GM19395 (cell line): ENCODE data around the gene NTHL1.

ENCODE experiments used
- ATAC-seq: cut with Tn5 transposase; IDR thresholded peaks from one replicate; pipeline ENCODE4 v1.9.1; 2021; ENCODE audit warnings: mild to moderate bottlenecking, moderate library complexity; ENCODE audit not compliant: unreplicated experiment

Gene NTHL1

DNA sequence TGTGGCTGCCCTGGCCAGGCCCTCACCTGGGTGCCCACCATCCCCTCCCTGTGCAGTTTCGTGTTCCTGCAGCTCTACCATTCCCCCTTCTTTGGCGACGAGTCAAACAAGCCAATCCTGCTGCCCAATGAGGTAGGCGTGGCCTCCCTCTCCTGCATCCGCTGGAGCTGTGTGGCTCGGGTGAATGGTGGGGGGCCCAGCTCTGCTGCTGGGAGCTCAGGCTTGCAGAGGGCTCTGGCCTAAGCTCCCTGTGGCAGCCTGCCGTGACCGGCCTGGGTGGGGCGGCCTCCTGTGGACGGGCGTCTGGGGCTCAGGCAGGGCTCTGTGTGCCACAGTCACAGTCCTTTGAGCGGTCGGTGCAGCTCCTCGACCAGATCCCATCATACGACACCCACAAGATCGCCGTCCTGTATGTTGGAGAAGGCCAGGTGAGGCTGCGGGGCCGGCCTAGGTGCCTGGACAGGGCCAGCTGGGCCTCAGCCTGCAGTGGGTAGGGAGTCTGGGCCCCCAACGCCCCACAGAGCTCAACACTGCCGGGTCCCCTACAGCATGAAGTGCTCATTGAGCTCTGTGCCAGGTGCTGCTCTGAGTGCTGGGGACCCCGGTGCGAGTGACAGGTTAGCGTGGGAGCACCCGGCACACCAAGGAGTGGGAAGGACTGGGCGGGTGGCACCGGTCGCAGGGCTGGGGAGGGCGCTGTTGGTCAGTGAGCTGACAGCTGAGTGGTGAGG, 37.4 kb upstream of the NTHL1 start:
- no peak for ATAC-seq

DNA sequence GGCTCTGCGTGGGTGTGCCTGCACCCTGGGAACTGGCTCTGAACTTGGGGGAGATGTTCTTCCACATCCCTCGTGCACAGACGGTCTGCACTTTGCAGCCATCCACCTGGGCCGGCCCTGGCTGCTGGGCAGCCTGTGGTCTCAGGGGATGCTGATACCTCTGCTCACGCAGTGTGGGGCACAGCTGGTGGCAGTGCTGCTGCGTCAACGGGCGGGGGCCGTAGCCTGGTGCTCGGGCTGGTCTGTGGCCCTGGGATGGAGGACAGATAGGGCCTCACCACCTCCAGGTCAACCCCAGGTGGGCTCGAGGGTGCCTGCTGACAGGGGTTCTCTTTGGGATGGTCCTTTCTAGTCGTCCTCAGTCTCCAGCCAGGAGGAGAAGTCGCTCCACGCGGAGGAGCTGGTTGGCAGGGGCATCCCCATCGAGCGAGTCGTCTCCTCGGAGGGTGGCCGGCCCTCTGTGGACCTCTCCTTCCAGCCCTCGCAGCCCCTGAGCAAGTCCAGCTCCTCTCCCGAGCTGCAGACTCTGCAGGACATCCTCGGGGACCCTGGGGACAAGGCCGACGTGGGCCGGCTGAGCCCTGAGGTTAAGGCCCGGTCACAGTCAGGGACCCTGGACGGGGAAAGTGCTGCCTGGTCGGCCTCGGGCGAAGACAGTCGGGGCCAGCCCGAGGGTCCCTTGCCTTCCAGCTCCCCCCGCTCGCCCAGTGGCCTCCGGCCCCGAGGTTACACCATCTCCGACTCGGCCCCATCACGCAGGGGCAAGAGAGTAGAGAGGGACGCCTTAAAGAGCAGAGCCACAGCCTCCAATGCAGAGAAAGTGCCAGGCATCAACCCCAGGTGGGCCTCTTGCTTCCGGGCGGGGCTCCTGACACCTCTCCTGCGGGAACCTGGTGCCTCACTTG, 36.5 kb upstream of the NTHL1 start:
- ATAC-seq = no peak

DNA sequence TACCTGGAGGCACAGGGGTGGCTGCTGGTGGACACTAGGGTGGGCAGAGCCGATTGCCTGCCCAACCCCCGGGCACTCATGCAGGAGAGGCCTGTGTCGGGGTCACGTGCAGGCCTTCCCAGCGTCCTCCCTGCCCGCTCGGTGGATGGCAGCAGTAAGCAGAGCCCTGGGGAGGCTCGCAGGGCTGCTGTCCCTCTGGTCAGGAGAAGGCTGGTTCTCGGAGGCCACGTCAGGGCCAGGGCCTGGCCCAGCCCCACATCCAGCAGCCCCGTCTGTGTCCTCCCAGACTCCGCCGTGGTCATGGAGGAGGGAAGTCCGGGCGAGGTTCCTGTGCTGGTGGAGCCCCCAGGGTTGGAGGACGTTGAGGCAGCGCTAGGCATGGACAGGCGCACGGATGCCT, 35.8 kb upstream of the NTHL1 start:
- ATAC-seq = no peak

DNA sequence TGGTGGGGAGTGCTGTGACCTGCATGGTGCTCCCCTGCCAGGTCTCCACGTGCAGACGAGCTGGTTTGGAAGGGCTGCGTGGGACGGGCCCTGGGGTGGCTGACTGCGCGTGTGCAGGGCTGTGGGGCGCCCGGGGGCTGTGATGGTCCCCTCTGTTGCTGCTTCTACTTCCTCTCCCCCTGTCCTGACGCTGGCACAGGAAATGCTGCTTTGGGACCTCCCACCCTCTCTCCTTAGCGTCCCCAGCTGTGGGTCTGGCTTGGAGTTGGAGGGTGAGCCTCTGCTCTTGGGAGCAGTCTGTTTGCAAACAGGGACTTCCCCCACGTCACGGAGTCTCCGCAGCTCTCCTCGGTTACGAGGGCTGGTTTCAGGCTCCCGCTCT, 35.3 kb upstream of the NTHL1 start:
- ATAC-seq = no peak

DNA sequence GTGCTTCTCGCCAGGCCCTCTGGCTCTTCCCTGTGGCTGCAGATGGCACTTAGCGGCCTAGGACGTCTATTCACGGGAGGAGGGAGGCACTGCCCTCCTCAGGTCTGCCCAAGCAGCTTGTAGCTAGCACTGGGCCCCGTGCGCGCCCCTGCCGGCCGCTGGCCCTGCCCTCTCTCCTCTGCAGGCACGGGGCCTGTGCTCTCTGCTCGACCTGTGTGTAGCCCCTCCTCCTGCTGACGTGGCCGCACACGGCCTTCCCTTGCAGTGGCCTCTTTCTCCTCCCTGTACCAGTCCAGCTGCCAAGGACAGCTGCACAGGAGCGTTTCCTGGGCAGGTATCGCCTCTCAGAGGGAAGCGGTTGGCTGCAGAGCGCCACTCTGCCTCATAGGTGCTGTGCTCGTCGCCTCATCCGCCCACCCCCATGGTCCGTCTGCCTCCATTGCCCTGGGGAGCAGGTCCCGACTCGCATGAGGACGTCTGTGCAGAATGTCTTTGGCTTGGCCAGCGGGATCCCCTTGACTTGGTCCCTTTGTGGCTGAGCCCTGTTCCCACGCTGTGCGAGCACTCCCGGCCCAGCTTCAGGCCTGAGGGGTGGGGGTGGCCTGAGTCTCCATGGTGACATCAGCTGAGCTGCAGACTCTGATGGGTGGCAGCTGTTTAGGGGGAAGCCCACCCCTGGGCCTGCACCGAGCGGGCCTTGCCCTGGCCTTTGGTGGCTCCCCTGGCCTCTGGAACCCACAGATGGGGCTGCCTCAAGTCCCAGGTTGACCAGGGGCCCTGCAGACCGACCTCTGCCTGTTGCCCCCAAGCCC, 34.7 kb upstream of the NTHL1 start:
- no peak for ATAC-seq

DNA sequence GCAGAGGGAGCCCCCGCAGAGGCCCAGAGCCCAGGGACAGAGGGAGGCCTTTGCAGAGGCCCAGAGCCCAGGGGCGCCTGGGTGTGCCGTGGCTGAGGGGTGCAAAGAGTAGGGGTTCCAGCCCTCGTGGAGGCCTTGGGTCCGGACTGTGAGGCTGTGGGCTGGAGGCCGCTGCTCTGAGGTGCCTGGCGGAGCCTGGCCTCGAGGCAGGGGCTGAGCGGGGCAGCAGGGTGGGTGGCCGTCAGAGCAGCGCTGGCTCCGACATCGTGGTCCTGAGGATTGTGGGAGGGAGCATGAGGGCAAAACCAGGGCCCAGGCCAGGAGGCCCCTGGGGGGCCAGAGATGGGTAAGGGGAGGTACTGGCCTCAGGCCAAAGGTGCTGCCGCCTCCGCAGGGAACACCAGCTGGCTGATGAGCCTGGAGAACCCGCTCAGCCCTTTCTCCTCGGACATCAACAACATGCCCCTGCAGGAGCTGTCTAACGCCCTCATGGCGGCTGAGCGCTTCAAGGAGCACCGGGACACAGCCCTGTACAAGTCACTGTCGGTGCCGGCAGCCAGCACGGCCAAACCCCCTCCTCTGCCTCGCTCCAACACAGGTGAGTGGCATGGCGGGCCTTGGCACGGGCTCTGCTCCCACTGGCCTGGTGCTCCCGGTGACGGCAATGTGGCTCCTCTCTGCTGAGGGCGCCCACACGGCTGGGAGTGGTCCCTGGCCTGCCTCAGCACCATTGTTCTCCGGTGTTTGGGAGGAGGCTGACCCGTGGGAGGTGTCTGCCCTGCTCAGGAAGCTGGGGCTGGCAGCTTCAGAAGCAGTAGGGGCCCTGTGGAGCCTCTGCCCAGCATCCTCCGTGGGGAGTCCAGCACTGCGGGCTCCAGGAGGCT, 33.8 kb upstream of the NTHL1 start:
- no peak for ATAC-seq

DNA sequence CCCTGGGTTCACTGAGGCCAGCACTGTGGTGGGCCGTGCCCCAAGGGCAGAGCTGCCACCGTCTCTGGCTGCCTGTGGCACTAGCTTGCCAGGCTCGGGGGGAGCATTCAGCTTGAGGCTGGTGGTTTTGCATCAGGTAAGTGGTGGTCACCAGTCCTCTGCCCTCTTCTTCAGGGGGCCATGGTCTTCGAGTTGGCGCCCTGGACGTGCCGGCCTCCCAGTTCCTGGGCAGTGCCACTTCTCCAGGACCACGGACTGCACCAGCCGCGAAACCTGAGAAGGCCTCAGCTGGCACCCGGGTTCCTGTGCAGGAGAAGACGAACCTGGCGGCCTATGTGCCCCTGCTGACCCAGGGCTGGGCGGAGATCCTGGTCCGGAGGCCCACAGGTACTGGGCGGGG, 32.4 kb upstream of the NTHL1 start:
- ATAC-seq = no peak

DNA sequence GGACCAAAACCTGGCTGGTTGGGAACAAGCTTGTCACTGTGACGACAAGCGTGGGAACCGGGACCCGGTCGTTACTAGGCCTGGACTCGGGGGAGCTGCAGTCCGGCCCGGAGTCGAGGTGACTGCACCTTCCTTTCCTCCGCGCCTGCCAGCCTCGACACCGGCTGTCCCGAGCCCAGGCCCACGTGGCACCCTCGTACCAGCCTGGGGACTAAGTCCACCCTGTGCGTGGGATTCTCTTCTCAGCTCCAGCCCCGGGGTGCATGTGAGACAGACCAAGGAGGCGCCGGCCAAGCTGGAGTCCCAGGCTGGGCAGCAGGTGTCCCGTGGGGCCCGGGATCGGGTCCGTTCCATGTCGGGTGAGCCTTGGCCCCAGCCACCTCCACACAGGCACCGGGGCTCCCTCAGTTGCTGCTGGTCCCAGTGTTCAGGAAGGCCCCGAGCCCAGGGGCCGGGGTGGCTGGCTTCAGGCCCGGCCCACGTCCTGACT, 31.7 kb upstream of the NTHL1 start:
- no peak for ATAC-seq

DNA sequence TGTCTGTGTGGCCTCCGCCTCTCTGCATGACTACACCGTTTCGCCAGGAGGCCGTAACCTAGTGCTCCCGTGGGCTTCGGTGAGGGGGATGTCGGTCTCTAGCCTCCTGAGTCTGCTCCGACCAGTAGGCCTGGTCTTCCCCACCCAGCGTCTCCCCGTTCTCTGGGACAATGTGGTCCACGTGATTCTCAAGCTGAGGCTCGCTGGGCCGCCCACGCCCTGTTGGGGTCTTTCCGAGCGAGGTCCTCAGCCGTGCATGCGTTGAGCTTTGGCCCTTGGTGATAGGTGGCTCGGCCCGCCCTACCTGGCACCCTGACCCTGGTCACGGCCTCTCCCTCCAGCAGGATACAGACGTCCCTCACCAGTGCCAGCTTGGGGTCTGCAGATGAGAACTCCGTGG, 31.1 kb upstream of the NTHL1 start:
- no peak for ATAC-seq

DNA sequence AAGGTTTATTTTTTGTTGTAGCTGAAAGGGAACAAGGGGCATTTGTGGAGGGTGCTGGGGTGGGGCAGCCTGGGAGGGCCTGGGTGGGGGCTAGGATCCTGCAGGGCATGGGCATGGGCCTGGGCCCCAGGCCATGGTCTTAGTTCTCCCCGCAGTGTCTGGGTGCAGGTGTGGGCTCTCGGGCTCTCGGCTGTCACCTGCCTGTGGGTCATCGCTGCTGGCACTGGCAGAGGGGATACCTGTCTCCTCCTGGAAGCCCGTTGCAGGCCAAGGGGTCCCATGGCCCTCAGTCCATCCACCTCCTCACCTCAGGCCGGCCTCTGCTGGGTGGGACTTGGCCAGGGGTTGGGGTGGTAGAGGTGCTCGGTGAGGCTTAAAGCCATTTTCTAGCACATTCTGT, 30.5 kb upstream of the NTHL1 start:
- no peak for ATAC-seq

DNA sequence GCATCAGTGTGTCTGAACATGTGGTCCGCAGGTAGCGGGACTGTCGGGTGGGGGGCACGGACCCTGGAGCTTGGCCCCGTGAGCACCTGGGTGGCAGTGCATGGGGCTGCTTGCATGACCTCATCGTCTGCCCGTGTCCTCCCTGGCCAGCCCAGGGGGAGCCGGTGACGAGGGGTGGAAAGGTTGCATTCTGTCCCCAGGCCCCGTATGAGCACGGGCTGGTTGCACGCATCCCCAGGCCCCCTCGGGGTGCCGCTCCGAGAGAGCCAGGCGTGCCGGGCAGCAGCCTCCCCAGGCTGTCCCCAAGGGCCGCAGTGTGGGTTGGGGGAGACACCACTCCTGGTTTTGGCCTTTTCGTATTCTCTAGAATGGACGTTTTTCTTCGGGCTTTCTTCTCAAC, 30.1 kb upstream of the NTHL1 start:
- no peak for ATAC-seq

DNA sequence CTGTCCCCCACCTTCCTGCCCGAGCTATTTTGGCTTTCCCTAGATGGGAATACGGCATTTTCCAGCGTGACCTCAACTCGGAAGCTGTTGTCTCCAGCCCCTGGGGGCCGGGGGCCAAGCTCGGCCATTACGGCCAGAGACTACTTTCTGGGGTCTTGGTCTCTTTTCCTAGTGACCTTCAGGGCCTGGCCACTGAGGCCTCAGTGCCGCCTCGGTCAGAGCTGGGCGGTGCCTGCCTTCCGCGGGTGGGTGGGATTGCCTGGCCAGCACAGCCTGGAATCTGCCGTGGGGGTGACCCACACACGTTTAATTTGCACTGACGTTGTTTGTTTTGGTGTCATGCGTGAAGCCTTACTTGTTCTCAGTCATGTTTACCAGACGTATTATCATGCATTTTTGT, 29.4 kb upstream of the NTHL1 start:
- no peak for ATAC-seq

DNA sequence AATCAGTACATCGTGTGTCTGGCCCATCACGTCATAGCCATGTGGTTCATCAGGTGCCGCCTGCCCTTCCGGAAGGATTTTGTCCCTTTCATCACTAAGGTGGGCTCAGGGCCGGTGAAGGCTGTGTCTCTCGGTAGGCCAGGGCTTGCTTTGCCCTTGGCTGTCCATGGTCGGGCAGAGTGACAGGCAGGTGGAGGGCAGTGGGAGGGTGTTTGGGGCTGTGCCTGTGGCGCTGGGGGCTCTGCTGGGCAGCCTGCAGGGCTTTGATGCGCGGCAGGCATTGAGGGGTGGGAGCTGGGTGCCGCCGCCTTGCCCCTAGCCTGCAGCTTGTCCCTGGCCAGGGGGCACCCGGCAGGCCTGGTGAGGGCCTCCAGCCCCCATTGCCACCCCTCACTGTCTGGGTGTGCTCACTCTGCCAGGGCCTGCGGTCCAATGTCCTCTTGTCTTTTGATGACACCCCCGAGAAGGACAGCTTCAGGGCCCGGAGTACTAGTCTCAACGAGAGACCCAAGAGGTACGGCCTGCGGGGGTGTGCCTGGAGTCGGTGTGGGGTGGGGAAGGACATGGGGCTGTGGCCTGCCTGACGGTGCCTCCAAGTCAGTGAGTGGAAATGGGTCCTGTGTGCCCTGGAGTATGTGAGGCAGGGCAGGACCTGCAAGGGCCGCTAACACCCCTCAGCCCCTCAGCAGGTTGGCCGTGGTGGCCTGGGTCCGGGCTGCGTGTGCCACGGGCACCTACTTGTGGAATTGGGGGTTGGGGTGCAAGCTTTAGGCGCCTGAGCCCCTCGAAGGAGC, 28.6 kb upstream of the NTHL1 start:
- ATAC-seq = no peak

DNA sequence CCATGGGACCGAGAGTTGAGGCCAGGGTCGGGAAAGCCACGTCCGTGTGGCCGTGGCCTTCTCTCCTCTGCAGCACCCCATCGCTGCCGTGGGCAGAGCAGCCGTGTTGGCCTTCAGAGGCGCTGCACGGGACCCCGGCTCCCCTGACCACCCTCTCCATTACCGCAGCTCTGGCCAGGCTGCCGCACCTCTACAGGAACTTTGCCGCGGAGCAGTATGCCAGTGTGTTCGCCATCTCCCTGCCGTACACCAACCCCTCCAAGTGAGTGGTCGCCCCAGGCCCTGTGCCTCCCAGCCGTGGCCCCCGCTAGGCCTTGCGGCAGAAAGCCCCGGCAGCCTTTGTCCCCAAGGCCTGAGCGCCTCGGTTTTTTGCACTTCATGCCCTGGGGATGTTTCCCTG, 28.0 kb upstream of the NTHL1 start:
- ATAC-seq = no peak

DNA sequence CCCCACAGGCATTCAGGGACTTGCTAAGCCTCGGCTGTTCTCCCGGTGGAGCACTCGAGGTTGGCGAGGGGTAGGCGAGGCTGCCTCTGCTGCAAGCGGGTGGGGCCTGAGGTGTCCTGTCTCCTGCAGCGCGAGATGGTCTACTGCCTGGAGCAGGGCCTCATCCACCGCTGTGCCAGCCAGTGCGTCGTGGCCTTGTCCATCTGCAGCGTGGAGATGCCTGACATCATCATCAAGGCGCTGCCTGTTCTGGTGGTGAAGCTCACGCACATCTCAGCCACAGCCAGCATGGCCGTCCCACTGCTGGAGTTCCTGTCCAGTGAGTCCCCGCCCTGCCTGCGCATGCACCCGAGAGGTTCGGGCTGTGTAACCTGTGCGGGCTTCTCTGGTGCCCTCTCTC, 26.4 kb upstream of the NTHL1 start:
- ATAC-seq = no peak

DNA sequence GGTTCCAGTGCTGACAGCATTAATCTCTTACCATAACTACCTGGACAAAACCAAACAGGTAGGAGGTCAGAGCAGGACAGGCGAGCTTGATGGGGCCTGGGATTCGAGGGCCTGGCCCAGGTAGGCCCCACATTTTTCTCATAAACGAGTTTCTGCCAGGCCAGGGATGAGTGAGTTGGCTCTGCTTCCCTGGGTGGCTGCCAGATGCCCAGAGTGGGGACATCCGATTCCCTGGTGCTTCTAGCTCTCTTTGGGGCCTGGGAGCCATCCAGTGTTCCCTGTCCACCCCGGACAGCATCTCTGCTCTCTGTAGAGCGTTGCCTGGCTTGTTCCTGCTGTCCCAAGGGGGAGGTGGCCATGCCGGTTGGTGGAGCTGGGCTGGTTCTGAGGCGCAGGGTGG, 25.3 kb upstream of the NTHL1 start:
- no peak for ATAC-seq

DNA sequence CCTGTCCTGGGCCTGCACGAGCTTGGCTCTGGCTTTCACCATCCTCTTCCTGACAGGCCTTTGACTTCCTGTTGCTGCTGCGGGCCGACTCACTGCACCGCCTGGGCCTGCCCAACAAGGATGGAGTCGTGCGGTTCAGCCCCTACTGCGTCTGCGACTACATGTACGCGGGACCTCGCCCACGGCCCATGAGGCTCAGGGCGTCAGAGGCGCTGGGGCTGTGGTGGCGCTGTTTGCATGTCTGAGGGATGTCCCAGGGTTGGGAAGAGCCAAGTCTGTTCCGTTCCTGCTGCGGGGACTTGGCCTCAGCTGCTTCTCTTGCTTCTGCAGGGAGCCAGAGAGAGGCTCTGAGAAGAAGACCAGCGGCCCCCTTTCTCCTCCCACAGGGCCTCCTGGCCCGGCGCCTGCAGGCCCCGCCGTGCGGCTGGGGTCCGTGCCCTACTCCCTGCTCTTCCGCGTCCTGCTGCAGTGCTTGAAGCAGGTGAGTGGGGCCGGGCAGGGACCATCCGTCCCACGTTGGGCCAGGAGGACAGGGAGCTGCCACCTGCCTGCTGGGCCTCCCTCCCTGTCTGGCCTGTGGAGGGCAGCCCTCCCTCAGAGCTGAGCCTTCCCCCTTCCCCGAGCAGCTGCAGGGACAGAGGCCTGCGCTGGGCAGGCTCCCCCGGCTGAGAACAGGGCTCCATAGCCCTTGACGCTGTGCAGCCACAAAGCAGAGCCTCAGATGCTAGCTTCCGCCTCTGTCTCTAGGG, 24.0 kb upstream of the NTHL1 start:
- ATAC-seq = no peak

DNA sequence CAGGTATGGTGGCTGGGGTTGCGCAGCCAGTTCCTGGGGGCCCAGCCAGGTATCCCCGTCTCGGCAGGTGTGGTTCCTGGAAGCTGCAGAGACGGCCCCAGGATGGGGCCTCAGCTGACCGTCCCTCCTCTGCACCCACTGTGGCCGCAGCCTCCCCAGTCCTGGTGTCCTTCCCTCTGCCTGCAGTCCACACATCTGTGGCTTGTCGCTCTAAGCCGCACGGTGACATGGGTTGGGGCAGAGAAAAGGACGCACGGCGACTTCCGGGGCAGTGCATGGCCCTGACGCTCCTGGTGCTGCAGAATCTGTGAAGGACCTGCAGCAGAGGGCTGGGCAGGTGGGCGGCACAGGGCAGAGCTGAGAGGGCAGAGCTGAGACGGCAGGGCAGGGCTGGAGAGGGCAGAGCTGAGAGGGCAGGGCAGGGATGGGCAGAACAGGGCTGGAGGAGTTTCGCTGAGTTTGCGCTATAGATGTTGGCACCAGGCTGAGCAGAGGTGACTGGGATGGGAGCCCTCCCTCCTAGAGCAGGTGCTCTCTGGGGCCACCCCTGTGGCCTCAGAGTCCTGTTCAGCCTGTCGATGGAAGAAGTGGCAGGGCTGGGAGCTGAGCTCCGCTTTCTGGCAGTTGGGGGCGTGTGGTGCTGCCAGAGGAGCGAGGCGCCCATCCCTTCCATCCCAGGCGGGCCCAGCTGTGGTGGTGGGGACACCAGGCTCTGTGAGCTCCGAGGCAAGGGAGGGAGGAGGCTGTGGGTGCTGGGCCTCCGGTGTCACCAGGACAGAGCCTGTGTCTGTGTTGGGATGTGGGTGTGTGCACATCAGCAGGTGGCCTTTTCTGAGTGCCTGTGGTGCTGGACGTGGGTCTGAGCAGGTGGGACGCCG, 23.2 kb upstream of the NTHL1 start:
- no peak for ATAC-seq
